GM12874 (cell line): ENCODE measurements around the gene ABCG8.

Experiments
- TF ChIP-seq, protein P1 (sequence below): IDR thresholded peaks from 2 replicates; pipeline ENCODE4 v1.5.1; 2011; ENCODE audit warnings: low read depth, mild to moderate bottlenecking, control low read depth, low read length, moderate library complexity; ENCODE audit not compliant: insufficient read depth

The ABCG8 gene

GRCh38 chr2:43877782-43878464, 39.2 kb downstream of the ABCG8 start:
- TF ChIP-seq, protein P1, sequence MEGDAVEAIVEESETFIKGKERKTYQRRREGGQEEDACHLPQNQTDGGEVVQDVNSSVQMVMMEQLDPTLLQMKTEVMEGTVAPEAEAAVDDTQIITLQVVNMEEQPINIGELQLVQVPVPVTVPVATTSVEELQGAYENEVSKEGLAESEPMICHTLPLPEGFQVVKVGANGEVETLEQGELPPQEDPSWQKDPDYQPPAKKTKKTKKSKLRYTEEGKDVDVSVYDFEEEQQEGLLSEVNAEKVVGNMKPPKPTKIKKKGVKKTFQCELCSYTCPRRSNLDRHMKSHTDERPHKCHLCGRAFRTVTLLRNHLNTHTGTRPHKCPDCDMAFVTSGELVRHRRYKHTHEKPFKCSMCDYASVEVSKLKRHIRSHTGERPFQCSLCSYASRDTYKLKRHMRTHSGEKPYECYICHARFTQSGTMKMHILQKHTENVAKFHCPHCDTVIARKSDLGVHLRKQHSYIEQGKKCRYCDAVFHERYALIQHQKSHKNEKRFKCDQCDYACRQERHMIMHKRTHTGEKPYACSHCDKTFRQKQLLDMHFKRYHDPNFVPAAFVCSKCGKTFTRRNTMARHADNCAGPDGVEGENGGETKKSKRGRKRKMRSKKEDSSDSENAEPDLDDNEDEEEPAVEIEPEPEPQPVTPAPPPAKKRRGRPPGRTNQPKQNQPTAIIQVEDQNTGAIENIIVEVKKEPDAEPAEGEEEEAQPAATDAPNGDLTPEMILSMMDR = peak; percentile 97

GRCh38 chr2:43879261-43879660, 40.5 kb downstream of the ABCG8 start:
- TF ChIP-seq, protein P1 = no peak

GRCh38 chr2:43880471-43880870, 41.7 kb downstream of the ABCG8 start:
- TF ChIP-seq, protein P1 = no peak

- TF ChIP-seq, protein P1 = no peak
Measured at GRCh38 chr2:43880952-43881351, 42.2 kb downstream of the ABCG8 start.

- TF ChIP-seq, protein P1 = no peak
Measured at GRCh38 chr2:43882312-43882711, 43.5 kb downstream of the ABCG8 start.

DNA sequence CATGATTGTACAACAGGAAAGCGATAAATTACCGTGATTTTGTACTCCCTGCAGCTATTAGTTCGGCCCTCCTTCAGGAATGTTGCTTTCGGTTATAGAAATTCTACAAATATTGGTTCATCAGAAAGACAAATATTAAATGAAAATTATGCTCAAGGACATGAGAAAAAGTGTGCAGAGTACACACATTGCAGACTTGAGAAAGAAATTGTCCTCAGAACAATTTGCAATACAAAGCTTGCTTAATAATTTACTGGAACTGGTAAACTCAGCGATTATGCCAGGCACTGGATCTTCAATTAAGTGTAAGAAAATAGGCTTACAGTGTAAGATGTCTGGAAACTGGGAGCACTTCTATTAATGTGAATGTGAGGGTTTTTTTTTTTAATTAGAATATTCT, 45.9 kb downstream of the ABCG8 start:
- TF ChIP-seq, protein P1 = no peak

GRCh38 chr2:43885132-43885632, 46.4 kb downstream of the ABCG8 start:
- TF ChIP-seq, protein P1 = no peak
